ENCODE results near the gene NMRK1. TPM values are rescaled to one million over a fixed set of nuclear protein-coding genes. Genes with fewer than 3 reads are reported as not detected.
A peak's percentile ranks its signal among the peaks of the same experiment; 100 is the strongest.

Gene NMRK1
- polyA plus RNA-seq, 4 donors: 14.2 to 35.4 (median 24.3) TPM

DNA sequence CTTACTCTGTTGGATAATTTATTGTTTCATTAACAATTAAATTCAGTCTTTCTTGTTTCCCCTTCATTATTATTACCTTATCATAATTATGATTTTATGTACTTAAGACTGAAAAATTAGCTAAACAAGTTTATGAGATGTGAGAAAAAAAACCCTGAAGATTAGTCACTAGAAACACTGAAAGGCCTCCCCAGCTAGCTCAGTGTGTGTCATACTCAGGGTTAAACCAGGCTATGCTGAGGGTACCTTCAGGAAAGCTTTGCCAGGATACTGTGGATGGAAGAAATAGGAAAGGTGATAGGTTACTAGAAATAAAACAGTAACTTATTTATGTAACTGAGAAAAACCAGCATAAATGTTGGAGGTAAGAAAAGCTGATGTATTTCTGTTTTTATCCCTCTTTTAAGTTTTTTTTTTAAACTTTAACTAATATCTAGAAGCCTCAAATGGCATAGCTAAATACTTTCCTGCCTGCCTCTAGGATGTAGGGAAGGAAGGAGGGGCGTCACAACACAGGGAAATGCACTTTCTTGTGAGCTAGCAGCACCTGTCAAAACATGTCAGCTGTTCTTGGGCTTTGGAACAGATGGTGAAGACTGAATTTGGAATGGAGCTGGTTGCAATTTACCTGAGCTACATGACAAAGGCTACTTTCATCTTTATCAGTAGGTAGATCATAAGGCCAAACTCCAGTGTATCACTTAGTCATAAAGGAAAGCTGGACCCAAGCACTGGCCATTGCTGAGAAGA lies 24.2 kb downstream of the NMRK1 start:
- DNase-seq (ENCODE audit: low read depth in 4 of 4, low spot score in 3 of 4): no peak

GRCh38 chr9:75061169-75061568 lies 26.8 kb downstream of the NMRK1 start:
- no peak for DNase-seq (ENCODE audit: low read depth in 4 of 4, low spot score in 3 of 4)

DNA sequence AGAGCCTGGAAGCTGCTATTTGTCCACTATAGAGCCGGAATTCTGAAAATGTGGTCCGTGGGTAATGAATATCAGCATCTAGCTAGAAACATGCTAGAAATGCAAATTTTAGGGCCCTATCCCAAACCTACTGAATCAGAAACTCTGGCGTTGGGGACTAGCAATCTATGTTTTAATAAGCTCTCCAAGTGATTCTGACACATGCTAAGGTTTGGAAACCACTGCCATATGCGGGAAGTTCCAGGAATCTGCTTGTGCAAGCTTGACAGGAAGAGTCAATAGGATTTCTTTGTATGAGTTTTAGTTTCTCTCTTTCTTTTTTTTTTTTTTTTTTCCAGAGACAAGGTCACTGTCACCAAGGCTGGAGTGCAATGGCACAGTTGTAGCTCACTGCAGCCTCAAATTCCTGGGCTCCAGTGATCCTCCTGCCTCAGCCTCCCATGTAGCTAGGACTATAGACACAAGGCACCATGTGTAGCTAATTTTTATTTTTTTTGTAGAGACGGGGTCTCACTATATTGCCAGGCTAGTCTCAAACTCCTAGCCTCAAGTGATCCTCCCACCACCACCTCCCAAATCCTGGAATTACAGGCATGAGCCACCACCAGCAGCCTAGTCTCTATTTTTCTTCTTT lies 33.5 kb downstream of the NMRK1 start:
- no peak for DNase-seq (ENCODE audit: low read depth in 4 of 4, low spot score in 3 of 4)

- DNase-seq (ENCODE audit: low read depth in 4 of 4, low spot score in 3 of 4): no peak
These were observed 34.1 kb downstream of the NMRK1 start for GRCh38 chr9:75053869-75054268.

DNA sequence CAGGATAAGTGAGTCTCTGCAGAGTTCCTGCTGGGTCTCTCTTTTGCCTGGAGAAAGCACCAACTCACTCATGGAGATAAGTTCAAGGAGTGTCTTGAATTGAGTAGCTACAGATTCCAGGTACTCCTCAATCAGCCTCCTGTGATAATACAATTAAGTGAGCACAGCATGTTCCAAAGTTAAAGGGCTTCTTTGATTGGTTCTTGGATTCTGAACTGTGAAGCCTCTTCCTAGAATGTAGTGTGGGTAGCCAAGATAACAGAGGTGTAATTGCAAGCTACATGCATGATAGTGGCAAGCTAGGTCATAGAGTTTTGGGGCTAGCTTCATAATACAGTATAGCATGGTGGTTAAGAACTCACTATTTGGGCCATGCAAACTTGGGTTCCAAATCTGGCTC lies 36.7 kb downstream of the NMRK1 start:
- DNase-seq (ENCODE audit: low read depth in 4 of 4, low spot score in 3 of 4): no peak

- no peak for DNase-seq (ENCODE audit: low read depth in 4 of 4, low spot score in 3 of 4)
These were observed 40.4 kb downstream of the NMRK1 start for GRCh38 chr9:75047506-75047905.

GRCh38 chr9:75046725-75047345 lies 41.1 kb downstream of the NMRK1 start:
- no peak for DNase-seq (ENCODE audit: low read depth in 4 of 4, low spot score in 3 of 4)

DNA sequence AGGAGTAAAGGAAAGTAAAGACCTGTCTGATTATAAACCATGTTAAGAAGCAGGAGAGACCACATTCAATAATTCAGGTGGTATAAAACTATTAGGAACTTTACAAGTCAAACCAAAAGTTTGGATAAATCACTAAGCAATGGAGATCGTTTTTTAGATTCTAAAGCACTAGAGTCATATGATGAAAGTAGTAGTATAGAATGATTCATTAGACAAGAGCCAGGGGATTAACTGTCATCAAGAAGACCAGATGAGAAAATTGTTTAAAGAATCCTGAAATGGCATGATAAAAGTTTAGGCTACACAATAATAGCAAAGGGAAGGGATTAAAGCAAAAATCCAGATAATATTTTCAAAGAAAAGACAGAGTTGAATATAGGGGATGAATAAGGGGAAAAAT lies 46.9 kb downstream of the NMRK1 start:
- no peak for DNase-seq (ENCODE audit: low read depth in 4 of 4, low spot score in 3 of 4)

GRCh38 chr9:75039801-75040200 lies 48.2 kb downstream of the NMRK1 start:
- no peak for DNase-seq (ENCODE audit: low read depth in 4 of 4, low spot score in 3 of 4)

DNA sequence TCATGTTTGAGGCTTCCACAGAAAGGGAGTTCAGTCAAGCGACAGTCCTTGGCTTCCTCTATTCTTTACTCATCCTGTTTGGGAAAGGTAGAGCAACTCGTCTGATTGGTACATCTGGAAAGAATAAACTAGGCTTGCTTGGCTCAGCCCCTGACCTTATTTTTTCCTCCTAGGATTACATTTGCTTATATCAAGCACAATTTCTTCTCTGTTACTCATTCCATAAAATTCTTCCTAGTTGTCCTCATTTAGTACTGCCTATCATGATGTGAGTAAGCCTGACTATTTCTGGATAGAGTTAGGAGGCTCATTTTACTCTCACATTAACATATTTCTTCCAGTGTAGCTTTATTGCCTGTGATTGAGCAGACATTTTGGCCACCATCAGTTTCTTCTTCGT lies 48.9 kb downstream of the NMRK1 start:
- DNase-seq (ENCODE audit: low read depth in 4 of 4, low spot score in 3 of 4): no peak

DNA sequence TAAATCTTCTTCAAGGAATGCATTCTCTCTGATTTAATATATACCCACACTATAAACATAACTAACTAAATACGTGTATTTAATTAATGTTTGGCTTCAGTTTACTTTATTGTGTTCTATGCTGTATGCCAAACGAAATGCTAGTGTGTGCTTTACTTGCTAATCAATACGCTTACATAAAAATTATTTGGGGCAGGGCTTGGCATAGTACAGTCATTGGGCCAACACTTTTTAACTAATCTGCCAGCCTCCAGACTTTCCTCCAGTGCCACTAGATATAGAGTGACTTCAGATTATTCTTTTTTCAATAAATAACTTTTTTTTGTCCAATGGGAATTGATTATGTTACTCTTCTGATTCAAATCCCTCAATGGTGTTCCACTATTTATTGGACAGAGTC lies 51.2 kb downstream of the NMRK1 start:
- no peak for DNase-seq (ENCODE audit: low read depth in 4 of 4, low spot score in 3 of 4)

DNA sequence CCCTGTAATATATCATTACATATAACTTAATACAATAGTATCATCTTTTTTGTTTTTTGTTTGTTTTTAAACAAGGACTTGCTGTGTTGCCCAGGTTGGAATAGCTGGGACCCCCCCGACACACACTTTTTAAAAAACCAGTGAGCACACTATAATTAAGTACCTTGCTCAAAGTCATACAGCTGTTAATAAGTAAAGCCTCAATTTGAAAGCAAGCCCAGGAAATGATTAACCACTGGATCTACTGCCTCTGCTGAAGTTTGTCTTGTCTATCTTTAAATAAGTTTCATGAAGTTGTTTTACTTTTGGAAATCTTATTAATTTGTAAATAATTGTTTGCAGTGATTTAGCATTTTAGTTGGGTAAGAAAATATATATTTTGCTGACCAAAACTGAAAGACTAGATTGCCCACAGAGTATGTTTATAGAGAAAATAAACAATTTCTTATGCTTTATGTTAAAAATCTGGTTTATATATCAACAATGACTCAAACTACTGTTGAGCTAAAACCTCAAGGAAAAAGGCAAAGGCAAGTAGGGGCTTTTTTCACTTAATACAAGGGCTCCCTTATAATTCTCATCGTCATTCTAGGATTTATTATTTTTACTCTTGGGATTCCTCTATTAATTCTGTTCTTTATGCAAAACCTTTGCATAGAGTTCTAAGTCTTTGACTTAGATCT lies 54.0 kb downstream of the NMRK1 start:
- DNase-seq (ENCODE audit: low read depth in 4 of 4, low spot score in 3 of 4): peak in 2 of 4 donors; percentile 18 to 25

DNA sequence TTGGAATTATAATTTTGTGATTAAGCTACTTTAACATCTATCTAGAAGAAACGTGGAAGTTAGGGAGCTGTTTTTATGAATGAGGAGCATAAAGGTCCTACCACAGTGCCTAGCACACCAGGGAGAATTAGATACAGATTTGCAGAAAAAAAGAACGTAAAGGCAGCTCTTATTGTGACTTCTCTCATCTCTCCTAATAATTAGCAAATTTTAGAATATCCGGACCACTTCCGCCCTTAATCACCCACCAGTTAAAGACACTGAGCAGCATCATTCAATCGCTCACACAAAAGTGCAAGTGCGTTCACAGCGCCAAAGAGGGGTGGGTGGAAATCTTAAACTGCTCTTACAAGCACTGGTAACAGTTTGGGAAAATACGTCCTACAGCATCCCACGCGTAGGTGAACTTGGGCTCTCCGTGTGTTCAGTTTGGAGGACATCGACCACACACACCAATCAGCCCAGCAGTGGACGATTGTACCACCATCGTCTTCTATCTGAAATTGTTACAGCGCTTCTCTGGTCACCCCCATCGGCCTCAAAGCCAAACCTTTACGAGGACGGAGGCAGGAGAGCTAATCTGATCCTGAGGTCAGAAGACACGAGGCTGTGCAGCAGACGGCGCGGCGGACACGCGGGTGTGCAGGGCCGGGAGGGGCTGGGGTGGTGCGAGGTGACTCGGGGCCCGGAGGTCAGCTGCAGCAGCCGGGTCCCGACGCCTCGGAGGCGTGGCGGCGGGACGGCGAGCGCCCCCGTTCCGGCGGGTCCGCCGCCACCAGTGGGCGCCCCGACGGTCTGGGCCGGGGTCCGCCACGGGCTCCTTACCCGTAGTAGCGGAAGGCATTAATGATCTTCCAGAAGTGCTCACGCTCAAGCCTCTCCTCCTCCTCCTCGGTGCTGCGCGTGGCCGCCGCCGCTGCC lies 60.5 kb downstream of the NMRK1 start:
- peak in 3 of 4 donors; percentile 30 to 60 (median 34) for DNase-seq (ENCODE audit: low read depth in 4 of 4, low spot score in 3 of 4)

DNA sequence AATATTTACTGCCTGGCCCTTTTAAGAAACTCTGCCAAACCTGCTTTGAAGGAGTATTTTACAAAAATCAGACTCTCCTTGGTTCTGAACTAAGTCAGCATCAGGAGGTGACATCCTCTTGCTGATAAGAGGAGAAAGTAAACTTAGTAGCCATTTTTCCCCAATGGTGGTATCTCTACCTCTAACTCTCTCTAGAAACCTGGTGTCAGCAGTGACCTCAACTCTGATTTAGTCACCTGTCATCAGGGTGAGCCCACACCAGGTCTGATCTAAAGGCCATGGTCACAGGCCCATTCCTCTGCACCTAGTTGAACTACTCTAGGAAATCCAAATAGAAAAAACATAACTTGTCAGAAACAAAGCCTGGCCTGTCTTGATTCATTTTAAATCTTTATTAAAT lies 64.1 kb downstream of the NMRK1 start:
- no peak for DNase-seq (ENCODE audit: low read depth in 4 of 4, low spot score in 3 of 4)

GRCh38 chr9:75019654-75020053 lies 68.3 kb downstream of the NMRK1 start:
- no peak for DNase-seq (ENCODE audit: low read depth in 4 of 4, low spot score in 3 of 4)

DNA sequence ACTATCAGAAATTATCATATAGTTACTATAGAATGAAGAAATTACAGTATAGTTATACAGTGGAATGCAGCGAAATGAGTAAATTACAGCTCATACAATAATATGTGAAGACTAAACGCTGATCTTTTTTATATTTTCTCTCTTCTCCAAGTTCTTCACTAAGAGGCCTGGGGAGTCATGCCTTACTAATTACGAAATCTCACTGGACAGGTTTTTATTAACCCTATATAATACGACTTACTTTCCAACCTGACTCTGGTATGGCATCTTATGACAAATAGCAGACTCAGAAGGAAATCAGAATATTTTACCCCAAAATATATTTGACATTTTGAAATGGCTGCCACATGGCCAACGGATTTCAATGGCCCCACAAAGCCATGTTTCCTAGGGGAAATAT lies 68.9 kb downstream of the NMRK1 start:
- DNase-seq (ENCODE audit: low read depth in 4 of 4, low spot score in 3 of 4): no peak

DNA sequence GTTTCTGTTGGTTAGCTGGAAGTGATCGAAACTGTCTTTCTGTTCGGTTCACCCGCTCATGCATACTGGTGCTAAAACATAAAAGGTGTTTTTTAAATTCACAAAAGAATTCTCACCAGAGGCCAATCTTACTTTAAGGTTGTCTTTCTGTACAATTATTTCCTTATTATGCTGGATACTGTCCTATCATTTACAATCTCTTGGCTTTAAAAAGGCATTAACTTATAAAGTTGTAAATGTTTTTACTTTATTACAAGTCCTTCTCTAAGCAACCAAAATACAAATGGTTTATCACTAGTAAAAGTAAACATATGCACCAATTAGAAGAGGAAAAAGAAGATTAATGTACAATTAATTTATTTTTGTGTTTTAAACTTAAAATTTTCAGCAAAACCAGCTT lies 70.6 kb downstream of the NMRK1 start:
- no peak for DNase-seq (ENCODE audit: low read depth in 4 of 4, low spot score in 3 of 4)

- DNase-seq (ENCODE audit: low read depth in 4 of 4, low spot score in 3 of 4): no peak
These were observed 74.2 kb downstream of the NMRK1 start for GRCh38 chr9:75013735-75014134.

Data from right renal pelvis (tissue), 4 donors.